GM19324 (cell line): ENCODE results near the gene VKORC1.

ENCODE experiments used
- ATAC-seq: cut with Tn5 transposase; IDR thresholded peaks from one replicate; pipeline ENCODE4 v1.9.1; 2021; ENCODE audit warnings: mild to moderate bottlenecking, moderate library complexity; ENCODE audit not compliant: unreplicated experiment, low FRiP score

Gene VKORC1

GRCh38 chr16:31130899-31131298 is 36.3 kb upstream of the VKORC1 start:
- ATAC-seq = no peak

DNA sequence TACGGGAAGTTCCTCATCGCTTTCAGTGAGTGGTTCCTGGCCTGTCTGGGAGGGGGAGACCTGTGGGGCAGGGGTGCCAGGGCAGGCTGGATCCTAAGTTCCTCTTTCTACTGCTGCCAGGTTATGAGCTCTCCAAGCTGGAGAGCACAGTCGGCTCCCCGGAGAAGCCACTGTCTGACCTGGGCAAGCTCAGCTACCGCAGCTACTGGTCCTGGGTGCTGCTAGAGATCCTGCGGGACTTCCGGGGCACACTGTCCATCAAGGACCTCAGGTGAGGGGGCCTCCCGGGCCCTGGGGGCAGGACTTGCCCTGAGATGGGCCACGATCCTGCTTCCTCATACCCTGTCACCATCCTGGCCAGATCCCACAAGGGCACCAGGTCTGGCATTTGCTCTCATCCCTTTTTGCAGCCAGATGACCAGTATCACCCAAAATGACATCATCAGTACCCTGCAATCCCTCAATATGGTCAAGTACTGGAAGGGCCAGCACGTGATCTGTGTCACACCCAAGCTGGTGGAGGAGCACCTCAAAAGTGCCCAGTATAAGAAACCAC is 35.8 kb upstream of the VKORC1 start:
- no peak for ATAC-seq

DNA sequence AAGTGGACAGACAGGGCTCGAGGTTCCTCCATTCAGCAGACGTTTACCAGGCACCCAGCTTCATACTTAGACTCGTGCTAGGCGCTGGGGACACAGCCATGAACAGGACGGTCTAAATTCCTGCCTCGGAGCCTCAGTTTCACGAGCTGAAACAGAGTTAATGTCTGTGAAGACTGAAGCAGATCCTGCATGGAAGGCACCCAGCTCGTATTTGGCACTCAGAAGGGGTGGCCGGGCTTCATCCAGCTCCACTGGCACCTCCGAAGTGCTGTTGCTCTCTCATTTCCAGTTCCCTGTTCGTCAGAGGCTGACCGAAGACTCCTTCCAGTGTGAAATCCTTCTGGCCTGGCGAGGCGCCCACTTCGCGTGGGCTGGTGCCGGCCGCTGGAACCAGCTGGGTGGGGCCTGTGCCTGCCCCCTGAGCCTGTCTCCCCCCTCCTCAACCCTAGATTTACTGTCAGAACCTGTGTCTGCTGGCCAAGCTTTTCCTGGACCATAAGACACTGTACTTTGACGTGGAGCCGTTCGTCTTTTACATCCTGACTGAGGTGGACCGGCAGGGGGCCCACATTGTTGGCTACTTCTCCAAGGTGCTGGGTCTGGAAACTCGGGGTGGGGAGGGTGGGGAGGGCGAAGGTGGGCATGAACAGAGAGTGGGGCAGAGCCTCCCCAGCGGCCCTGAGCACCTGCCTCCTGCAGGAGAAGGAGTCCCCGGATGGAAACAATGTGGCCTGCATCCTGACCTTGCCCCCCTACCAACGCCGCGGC is 35.2 kb upstream of the VKORC1 start:
- ATAC-seq = no peak

GRCh38 chr16:31128711-31129567 is 34.3 kb upstream of the VKORC1 start:
- no peak for ATAC-seq

GRCh38 chr16:31127182-31127581 is 32.6 kb upstream of the VKORC1 start:
- no peak for ATAC-seq

DNA sequence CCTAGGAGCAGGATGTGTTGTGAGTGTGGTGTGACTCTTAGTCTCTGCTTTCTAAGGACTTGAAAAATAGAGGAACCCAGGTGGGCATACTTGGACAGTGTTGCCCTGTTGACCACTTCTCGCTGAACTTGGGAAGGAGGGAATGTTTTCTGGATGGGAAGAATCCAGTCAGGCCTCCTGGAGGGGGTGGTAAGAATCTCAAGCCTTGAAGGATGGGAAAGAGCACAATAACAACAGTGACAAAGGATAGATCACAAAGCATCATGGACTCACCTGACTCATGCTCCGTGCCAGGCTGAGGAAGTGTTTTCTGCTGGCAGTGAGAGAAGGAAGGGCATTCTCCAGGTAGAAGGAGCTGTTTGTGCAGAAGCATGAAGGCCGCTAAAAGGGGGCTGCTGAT is 31.2 kb upstream of the VKORC1 start:
- ATAC-seq = no peak

GRCh38 chr16:31120129-31120528 is 25.5 kb upstream of the VKORC1 start:
- no peak for ATAC-seq

DNA sequence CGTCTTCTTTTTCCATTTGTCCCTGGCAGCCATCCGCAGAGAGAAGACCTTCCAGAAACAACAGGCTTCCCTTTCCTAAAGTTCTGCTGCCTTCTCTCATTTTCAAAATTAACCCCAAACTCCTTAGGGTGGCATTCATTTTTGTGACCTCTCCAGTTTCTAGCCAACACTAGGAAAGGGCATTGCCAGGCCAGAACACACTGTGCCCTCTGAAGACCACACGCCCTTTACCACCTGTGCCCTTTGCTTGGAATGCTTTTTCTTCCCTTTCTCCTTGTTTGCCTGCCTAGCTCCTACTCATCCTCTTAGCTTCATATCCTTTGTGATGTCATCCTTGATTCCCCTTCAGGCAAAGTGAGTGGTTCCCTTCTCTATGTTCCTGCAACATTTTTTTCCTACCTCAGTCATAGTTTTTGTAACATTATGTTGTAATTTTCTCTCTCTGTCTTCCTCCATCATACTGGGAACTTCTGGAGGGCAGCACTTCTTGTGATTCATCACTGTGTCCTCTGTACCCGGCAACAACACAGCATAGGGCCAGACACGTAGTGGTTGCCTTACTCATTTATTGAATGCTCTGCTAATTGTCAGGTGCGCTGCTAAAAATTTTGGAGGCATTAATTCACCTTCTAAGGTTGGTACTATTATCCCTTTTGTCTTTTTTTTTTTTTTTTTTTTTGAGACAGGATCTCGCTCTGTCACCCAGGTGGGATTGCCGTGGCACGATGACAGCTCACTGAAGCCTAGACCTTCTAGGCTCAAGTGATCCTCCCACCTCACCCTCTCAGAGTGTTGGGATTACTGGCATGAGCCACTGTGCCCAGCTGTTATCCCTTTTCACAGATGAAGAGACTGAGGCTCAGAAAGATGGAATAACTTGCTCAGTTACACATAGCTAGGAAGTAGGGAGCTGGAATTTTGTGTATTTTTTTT is 23.9 kb upstream of the VKORC1 start:
- ATAC-seq = no peak

DNA sequence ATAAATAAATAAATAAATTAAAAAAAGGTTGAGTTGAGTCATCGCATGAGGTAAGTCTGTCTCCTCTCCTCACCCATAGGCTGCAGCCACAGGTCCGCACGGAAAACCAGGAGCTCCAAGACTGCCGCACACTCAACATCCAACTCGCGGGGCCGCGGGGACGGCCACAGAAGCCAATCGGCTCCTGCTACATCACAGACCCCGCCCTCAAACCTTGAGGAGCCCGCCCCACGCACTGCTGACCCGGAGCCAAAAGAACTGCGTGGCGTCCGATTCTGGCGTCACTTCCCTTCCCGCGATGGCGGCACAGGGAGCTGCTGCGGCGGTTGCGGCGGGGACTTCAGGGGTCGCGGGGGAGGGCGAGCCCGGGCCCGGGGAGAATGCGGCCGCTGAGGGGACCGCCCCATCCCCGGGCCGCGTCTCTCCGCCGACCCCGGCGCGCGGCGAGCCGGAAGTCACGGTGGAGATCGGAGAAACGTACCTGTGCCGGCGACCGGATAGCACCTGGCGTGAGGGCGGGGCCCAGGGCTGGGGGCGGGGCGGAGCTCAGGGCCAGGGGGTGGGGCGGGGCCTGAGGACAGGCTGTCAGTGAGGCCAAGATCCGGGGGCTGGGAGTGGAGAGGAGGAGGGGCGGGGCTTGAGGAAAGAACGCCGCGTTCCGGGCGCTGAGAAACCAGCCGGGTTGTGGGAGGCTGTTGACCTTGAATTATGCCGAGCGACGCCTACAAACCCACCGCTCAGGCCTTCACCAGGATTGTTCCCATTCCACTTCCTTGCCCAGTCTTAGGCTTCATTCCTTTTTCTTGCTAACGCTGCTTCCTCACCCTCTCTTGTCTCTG is 23.0 kb upstream of the VKORC1 start, which contains the start of gene KAT8:
Gene KAT8 (plus strand): TSS at position 281 of the 839 bp plus-strand sequence. CDS start 18 bp downstream, at position 299.
- peak; percentile 92 for ATAC-seq

DNA sequence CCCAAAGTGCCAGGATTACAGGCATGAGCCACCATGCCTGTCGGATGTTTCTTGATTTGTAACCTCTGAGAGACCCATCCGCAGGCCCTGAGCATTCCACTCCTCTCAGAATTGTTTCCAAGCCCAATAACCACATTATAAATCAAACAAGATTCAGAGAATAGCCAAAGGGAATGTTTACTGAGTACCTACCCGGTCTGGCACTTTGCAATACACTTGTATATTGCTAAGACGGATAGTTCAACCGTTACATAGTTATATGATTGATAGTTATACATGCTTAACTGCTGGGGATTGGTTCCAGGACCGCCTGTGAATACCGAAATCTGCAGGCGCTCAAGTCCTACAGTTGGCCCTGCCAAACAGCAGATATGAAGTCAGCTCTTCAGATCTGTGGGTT is 19.9 kb upstream of the VKORC1 start:
- ATAC-seq = no peak

DNA sequence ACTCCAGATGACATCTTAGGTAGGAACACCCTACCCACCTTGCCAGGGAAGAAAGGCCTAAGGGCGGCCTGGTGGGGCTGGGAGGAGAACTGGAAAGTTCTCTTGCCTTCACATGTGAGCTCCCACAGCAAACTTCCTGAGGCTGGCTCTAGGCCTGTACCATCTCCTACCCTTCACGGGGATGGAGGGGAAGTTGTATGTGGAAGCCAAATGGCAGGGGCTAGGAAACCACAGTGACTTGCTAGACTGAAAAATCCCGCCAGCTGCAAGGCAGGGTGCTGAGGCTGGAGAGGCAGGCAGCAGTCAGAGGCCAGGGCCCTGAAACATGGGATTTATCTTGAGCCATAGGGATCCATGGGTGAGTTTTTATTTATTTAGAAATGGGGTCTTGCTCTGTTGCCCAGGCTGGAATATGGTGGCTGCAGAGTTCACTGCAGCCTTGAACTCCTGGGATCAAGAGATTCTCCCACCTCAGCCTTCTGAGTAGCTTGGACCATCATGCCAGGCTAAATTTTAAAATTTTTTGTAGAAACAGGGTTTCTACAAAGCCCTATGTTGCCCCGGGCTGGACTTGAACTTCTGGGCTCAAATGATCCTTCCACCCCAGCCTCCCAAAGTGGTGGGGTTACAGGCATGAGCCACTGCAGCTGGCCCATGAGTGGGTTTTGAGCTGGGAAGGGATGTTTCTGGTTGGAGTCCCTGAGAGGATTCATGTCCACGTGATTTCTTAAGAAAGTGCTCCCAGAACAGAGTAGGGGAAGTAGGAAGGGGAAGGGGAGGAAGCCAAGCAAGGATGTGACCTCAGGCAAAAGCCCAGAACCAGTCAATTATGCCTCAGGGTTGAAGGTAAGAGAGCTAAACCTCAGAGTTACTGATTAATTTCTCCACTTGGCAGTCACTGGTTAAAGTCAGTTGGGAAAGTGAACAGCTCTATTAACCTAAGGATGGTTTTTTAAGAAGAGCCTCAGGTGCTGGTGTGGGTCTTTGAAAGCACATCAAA is 18.8 kb upstream of the VKORC1 start:
- no peak for ATAC-seq

DNA sequence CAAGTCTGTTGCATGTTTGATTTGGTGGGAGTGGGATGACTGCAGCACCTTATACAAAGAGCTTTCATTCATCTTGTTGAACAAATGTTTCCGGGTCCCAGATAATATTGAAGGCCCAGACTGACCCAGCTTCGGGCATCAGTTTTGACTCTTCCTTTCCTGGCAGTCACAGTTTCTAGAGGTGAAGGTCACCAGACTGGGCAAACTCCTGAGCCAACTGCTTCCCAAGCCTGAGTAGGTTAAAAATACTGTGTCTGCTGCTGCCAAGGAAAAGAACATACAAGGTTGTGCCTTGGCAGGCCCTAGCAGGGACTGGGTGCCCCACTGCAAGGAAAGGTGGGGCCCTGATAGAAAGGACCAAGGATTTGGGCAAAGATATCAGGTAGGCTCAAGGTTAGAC is 18.1 kb upstream of the VKORC1 start:
- ATAC-seq = no peak

- ATAC-seq = no peak
These were observed 17.4 kb upstream of the VKORC1 start for GRCh38 chr16:31111881-31112466.

GRCh38 chr16:31110106-31111034 is 15.8 kb upstream of the VKORC1 start:
- ATAC-seq = no peak

GRCh38 chr16:31109622-31110021 is 15.0 kb upstream of the VKORC1 start:
- no peak for ATAC-seq

DNA sequence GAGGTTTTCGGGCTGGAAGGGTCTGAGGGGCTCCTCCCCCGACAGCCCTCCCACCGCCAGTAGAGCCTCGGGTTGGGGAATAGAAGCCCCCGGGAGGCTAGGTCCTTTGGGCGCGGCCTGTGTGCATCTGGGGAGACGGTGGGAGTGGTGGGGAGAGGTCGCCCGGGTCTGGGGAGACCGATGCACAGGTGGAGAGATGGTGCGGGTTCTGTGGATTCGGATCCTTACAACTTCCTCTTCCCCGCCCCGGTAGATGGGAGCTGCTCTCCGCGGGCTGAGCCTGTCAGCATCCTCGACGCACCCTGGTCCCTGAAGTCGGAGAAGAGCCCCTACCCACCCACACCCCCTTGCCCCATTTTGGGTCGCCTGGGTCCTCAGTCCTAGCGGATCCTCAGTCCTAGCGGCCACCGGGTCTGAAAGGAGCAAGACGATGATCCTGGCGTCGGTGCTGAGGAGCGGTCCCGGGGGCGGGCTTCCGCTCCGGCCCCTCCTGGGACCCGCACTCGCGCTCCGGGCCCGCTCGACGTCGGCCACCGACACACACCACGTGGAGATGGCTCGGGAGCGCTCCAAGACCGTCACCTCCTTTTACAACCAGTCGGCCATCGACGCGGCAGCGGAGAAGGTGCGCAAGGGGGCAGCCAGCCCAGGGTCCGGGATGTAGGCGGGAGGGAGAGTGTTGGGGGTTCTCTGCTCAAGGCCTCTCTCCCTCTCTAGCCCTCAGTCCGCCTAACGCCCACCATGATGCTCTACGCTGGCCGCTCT is 14.4 kb upstream of the VKORC1 start:
- ATAC-seq = no peak
